RPMI7951 (cell line): ENCODE results near the gene ATG13. TPM values are rescaled to one million over a fixed set of nuclear protein-coding genes. Genes with fewer than 3 reads are reported as not detected.
"Not testable (repeated sequence)": the region's sequence is repeated elsewhere in the genome, so short reads cannot be mapped to it uniquely, and the experiment has no call there.

Experiments
- DNase-seq: peaks from one replicate; pipeline ENCODE4 v3.0.0-alpha.2; 2012; ENCODE audit warnings: low read depth
- total RNA-seq: library from RNA; depleted of rRNA; stranded (reverse); fragments of >200 nt; shearing (Covaris generic); gene quantifications from 2 replicates; pipeline ENCODE4 v1.2.3, GENCODE V29; 2014

Gene ATG13
- total RNA-seq, 1 experiment from 2014 or later, result 43.3 TPM

DNA sequence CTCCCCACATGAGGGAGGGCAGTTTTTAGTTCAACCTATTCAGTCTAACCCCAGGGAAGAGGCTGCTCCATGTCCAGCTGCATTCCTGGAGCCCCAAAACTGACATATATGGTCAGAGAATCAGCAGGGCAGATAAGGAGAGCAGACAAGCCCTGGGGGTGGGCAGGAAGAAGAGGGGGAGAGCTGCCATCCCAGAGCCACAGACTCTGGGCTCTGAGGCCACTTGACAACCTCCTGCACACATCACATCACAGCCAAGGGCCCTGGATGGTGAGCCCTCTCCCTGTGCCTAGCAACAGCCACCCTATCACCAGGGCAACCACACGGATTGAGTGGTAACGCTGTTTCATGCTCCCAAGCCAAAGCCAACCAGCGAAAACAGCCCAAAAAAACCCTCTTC, 80.0 kb downstream of the ATG13 start:
- DNase-seq, result no peak

DNA sequence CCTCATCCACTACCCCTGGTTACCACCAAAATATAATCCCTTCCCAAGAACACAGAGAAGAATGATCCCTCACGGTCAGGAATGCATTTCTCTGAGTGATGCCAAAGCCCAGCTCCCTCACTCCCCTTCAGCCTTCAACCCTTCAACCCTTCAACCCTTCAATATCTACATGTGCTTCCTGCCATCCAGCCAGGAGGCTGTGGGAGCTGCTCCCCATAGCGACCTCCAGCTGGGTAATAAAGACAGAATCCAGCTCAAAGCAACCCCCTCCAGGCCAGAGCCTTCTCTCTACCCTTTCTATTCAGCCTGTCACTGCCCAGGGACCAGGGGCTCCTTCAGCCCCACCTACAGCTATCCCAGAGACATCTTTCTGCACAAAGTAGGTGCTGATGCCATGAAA, 80.4 kb downstream of the ATG13 start:
- no peak for DNase-seq

DNA sequence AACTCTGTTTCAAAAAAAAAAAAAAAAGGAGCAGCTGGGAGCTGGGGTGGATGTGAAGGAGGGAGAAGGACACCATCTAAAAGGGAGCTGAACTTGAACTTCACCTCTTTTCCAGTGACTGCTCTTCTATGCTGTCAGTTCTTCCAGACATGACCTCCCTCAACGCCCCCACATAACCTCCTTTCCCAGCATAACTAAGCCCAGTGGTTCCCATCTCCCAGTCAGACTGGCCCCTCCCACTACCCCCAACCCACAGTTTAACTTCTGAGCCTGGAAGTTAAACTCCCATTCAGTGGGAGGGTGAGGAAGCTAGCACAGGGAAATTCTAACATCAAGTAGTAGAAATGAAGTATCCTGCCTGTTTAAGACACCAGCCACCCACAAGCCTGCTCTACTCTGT, 81.2 kb downstream of the ATG13 start:
- DNase-seq, result no peak

DNA sequence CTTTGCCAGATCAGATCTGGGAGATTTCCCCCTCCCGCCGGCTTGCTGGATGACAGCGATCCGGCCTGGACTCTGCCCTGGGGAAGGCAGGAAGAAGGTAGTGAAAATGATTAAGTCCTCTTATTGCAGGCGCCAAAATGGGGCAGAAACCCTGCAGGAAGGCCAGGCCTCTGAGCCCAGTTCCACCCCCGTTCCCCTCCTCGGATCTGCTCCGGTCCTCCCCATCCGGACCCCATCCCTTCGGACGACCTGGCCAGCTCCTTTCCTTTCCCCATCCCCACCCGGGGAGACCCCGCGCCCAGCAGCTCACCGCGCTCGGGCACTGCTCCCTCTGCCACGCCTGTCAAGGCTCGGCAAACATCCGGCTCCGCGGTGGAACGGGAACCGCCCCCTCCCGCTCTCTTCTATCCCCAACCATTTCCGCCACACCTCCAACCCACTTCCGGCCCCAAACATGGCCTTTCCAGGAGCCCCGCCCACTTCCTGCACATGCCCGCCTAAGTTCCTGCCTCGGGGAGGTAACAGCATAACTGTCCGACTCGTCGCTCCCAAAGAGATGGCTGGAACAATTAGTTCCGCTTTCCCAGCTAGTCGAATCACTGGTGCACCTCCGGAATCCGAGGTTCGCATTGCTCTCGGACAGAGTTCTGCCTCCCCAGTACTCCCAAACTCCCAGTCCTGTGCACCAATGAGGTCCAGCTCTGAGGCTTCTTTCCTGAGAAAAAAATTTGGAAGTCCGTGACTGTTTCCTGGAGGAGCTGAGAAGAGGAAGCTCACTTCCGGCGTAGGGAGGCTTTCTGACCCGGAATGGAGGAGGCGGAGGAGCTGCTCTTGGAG, 83.1 kb downstream of the ATG13 start, which contains the start of the genes ARHGAP1 and ZNF408:
TSS of gene ARHGAP1 (minus strand) at position 379 of the 837 bp plus-strand sequence. CDS start 4,512 bp downstream, outside the sequence.
TSS of gene ZNF408 (plus strand) at position 791 of the 837 bp plus-strand sequence. CDS start at position 808, 17 bp downstream.
- DNase-seq, result peak; percentile 97

DNA sequence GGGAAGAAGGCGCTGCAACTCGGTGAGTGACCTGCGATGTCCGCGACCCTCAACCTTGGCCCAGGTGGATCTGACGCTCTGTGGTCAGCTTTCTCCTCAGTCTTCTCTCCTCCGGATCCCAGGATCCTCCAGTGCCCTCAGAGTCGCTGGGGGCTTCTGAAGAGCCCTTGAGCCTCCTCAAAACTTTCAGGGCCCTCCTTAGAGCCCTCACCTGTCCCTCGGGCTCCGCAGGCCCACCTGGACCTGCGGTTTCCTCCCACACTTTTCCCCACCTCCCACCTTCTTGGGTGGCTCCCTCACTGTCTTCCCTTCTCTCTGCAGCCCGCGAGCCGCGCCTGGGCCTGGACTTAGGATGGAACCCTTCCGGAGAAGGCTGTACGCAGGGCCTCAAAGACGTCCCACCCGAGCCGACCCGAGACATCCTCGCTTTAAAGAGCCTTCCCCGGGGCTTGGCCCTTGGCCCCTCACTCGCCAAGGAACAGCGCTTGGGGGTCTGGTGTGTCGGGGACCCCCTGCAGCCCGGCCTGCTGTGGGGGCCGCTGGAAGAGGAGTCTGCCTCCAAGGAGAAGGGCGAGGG, 83.8 kb downstream of the ATG13 start:
- DNase-seq, result no peak

DNA sequence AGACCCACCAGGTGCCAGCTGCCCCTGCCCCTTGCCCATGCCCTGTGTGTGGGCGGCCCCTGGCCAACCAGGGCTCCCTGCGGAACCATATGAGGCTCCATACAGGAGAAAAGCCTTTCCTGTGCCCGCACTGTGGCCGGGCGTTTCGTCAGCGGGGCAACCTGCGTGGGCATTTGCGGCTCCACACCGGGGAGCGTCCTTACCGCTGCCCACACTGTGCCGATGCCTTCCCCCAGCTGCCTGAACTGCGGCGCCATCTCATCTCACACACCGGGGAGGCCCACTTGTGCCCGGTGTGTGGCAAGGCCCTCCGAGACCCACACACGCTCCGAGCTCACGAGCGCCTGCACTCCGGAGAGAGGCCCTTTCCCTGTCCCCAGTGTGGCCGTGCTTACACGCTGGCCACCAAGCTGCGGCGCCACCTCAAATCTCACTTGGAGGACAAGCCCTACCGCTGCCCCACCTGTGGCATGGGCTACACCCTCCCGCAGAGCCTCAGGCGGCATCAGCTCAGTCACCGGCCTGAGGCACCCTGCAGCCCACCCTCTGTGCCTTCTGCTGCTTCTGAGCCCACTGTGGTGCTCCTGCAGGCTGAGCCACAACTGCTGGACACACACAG, 87.8 kb downstream of the ATG13 start:
- no peak for DNase-seq

DNA sequence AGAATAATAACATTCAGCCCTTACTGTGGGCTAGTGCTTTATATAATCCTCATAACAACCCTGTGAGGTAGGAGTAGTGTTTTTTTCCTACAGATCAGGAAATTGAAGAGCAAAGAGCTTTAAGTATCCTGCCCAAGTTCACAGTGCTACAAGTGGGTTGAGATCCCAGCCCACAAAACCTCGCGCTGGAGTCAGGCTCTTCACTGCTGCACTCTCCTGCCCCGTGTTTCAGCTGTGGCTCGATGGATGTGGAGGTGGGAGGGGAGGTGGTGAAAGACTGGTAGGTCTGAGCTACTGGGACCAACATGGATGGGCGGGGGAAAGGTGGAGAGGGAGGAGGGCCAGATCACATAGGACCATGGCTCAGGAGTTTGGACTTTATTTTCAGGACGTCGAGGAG, 89.5 kb downstream of the ATG13 start:
- DNase-seq, result no peak

DNA sequence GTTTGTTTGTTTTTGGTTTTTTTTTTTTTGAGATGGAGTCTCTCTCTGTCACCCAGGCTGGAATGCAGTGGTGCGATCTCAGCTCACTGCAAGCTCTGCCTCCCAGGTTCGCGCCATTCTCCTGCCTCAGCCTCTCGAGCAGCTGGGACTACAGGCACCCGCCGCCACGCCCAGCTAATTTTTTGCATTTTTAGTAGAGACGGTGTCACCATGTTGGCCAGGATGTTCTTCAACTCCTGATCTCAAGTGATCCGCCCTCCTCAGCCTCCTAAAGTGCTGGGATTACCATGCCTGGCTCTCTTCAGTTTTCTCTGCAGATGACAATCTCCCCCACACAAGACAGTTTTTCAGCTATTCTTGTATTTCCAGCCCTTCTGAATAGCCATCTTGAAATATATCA, 92.0 kb downstream of the ATG13 start:
- DNase-seq, result not testable (repeated sequence)

DNA sequence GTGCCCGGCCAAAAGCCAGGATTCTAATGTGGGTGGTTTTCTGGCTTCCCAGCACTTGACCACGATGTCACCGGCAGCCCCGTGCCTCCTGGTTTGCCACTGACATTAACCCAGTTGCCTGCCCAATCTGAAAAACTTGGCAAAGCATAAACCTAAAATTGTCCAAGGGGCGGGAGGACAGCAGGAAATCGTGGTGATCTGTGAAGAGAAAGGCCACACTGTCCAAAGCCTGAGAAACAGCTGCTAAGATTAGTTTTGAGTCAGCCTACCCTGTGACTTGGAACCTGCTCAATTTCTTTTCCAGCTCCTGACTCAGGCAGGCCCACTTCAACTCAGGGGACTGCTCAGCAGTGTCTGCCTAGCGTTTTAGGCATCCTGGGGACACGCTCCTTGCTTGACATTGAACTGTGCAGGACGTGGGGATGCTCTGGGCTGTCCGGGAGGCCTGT, 93.5 kb downstream of the ATG13 start:
- DNase-seq, result peak; percentile 92

DNA sequence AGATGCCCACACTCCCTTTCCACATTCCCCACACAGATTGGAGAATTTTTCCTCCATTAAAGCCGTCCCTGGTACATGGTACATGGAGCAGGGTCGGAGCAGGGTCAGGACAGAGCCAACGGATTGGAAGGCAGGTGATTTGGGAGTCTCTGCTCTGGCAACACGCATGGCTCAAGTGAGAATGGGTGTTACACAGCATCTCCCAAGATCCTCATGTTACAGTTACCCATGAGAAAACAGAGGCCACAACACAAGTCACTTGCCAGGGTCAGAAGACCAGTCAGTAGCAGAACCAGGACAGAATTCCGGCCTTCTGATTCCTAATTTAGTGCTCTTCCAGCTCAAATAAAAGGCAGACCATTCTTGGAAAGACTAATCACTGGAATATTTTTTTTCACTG, 94.0 kb downstream of the ATG13 start:
- no peak for DNase-seq

DNA sequence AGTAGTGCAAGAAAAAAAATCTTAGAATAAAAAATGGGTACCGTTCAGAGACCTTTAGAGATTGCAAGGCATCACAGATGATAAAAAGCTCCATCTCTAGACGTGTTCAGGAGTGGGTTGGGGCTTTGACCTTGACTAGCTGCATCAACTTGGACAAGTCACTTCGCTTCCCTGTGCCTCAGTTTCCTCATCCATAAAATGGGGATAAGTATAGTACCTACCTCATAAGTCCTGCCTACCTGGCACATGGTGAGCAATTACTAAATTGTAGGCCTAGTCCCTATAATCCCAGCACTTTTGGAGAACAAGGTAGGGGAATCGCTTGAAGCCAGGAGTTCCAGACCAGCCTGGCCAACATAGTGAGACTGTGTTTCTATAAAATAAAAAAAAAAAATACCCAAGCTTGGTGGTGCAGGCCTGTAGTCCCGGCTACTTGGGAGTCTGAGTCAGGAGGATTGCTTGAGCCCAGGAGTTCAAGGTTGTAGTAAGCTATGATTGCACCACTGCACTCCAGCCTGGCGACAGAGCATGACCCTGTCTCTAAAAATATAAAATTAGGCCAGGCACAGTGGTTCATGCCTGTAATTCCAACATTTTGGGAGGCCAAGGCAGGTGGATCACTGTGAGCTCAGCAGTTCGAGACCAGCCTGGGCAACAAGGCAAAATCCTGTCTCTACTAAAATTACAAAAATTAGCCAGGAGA, 95.7 kb downstream of the ATG13 start:
- no peak for DNase-seq

DNA sequence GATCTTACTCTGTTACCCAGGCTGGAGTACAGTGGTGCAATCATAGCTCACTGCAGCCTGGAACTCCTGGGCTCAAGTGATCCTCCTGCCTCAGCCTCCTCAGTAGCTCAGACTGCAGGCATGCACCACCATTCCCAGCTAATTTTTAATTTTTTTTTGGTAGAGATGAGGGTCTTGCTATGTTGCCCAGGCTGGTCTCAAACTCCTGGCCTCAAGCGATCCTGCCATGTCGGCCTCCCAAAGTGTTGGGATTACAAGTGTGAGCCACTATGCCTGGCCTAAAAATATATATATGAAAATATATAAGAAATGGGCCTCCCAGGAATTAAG, 100.4 kb downstream of the ATG13 start:
- not testable (repeated sequence) for DNase-seq

DNA sequence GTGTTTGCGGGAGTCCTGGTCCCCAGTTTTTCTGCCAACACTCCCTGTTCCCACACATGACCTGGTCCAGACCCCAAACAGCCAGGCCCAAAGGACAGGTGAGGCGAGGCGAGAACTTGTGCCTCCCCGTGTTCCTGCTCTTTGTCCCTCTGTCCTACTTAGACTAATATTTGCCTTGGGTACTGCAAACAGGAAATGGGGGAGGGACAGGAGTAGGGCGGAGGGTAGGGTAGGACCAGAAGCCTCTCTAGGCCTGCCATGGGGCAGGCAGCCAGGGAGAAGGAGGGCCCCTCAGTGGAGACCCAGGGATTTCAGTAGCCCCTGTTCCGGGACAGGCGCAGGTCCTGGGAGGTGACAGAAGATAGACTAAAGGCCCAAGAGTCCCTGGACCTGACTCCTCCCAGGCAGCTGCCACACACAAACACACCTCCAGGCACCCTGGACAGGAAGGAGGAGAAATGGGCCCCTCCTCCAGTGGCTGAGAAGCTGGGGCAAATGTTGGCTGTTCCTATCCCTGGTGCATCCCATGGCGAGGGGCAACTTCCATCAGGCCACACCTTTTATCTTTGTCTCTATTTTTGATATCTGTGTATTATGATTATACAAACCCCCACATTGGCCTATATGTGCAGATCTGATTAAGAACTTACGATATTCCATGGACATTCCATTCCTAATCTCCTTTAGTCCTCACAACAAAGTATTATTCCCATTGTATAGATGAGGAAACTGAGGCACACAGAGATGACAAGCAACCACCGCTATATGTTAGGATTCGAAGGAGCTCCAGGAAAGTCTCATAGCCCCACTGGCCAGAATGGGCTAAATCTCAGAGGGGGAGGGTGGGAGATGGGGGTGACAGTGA, 101.0 kb downstream of the ATG13 start:
- no peak for DNase-seq

DNA sequence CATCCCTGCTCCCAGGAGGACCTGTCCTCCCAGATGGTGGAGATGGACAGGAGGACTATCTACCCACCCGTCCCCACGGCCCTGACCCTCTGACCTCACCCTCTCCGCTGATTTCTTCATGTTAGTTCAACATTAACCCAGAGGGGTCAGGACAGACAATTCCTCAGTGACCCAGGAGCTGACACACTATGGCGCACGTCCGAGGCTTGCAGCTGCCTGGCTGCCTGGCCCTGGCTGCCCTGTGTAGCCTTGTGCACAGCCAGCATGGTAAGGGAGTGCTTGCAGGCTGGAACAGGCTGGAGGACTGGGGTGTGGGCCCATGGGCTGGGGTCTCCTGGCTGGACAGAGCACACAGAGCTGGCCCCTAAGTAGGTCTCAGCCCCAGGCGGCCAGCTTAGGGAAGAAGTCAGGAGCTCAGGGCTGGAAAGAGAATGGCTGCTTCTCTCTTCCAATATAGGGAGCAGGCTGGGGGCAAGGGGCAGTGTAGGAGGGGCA, 101.7 kb downstream of the ATG13 start, which contains the start of gene F2:
TSS of gene F2 (plus strand) at position 166 of the 495 bp plus-strand sequence. CDS start at position 189, 23 bp downstream.
- no peak for DNase-seq

DNA sequence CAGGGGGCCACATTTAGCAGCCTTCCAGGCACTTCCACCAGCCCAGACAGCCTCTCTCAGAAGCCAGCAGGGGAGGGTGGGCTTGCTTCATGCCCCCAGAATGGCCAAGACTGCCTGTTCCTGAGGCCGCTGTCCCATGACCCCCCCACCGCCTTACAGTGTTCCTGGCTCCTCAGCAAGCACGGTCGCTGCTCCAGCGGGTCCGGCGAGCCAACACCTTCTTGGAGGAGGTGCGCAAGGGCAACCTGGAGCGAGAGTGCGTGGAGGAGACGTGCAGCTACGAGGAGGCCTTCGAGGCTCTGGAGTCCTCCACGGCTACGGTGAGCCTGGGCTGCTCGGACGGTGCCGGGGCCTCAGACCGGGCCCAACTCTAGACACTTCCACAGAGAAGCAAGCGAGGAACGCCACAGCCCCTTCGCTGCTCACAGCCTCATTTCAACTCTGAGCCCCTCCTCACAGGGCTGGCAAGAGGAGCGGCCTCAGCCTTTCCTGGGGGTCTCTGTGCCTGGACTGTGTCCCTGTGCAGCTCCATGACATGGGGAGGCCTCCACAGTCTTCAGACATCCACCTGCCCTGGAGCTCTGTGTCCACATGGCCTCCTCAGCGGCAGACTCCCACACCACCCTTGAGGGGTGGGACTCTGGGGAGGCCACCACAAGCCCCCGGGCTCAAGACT, 102.3 kb downstream of the ATG13 start:
- no peak for DNase-seq

DNA sequence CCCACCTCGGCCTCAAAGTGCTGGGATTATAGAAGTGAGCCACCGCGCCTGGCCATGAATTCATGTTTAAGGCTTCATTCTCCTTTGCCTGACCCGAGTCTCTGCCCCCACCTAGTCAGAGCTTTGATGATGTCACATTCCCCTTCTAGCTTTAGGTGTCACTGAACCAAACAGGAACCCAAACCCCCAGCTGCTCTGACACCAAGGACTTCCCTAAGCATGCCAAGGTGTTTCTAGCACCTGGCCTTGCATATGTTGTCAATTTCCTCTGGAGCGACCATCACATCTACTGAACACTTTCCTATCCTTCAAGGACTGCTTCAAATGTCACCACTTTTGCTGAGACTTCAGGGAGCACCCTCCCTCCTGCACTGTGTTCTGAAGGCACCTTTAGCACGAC, 103.9 kb downstream of the ATG13 start:
- no peak for DNase-seq

DNA sequence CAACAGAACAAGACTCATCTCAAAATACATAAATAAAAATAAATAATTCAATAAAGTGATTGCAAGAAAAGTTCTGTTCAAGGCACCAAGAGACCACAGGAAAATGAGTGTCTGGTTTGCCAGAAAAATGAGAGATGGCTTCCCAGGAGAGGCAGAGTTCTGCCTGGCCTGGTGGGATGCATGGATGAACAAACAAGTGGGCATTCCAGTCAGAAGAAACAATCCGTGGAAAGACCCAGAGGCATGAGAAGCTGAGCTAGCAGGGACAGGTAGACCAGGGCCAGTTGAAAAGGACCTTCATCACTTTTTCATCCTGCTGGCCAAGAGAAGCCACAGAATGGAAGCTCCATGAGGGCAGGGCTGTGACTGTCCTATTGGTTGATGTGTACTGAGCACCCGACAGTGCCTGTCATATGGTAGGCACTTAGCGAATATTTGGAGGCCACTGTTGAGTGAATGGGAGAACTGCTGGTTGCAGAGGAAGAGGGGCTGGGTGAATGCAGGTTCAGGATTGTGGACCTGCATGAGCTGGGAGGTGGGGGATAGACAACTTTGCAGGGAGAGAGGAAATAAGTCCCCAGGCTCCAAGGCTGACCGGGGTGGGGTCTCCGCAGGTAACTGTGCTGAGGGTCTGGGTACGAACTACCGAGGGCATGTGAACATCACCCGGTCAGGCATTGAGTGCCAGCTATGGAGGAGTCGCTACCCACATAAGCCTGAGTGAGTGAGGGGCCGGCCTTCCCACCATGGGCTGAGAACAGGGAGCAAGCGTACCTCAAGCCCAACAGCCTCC, 105.4 kb downstream of the ATG13 start:
- DNase-seq, result no peak

DNA sequence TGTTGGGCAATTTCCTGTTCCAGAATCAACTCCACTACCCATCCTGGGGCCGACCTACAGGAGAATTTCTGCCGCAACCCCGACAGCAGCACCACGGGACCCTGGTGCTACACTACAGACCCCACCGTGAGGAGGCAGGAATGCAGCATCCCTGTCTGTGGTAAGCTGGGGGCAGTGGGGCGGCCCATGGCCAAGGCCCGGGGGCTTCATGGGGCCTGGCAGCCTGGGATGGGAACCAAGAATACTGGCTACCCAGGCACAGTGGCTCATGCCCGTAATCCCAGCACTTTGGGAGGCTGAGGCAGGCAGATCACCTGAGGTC, 106.0 kb downstream of the ATG13 start:
- no peak for DNase-seq

DNA sequence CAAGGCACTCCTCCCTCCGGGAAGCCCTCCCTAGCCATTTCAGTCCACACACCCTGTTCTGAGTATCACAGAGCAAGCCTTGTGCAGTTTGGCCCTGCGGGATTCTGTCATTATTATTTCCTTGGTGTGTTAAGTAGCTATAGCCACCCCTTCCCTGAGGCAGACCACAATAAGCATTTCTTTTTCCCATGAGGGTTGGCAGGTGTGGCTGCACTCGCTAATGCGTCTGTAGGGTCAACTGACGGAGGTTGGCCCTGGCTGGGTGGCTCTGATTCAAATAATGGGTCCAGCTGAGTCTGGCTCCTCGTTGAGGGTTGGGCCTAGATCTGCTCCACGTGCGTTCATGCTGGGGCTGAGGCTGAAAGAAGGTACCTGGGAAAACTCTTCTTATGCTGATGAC, 106.7 kb downstream of the ATG13 start:
- DNase-seq, result no peak
